CD4-positive, alpha-beta T cell (primary cell): Measurements from ENCODE around the gene SERTM1. TPM values are rescaled to one million over a fixed set of nuclear protein-coding genes. Genes with fewer than 3 reads are reported as not detected.

Experiments
- ATAC-seq: fragments of 200-7000 bp; cut with Tn5 transposase; one replicate; pipeline ENCODE4 v1.10.0; 2022; ENCODE audit warnings: mild to moderate bottlenecking; ENCODE audit not compliant: poor library complexity
- CTCF ChIA-PET: fragments of 350-600 bp; sonication (Branson Sonifier 250); formaldehyde crosslinking; loops from one replicate; lab custom pipeline; 2021; ENCODE audit warnings: antibody characterized with exemption, inconsistent platforms; lab: Charles Lee
- POLR2A ChIA-PET: fragments of 350-600 bp; sonication (Branson Sonifier 250); formaldehyde crosslinking; loops from one replicate; lab custom pipeline; 2021; ENCODE audit warnings: antibody characterized with exemption, inconsistent platforms; lab: Charles Lee
- DNase-seq, 14 experiments: peaks; one replicate each; pipeline ENCODE4 v3.0.0-alpha.2; 2013 to 2020; ENCODE audit warnings: mixed read lengths in 2 of 14
- H3K27ac ChIP-seq, 2 donors: one replicate each; pipeline versions ENCODE4 v1.5.1 to v1.7.0; 2013; ENCODE audit warnings: low read length in 2 of 2, low read depth in 1 of 2, mild to moderate bottlenecking in 1 of 2
- H3K27me3 ChIP-seq, 2 experiments: 1 replicate in 1 of 2; 2 replicates in 1 of 2; pipeline versions ENCODE4 v1.6.1 to v1.7.0; 2013; ENCODE audit warnings: low read length in 2 of 2, control low read depth in 1 of 2, mild to moderate bottlenecking in 1 of 2, moderate library complexity in 1 of 2; ENCODE audit not compliant: insufficient read depth in 2 of 2, control insufficient read depth in 1 of 2
- H3K36me3 ChIP-seq: one replicate; pipeline ENCODE4 v1.6.1; 2013; ENCODE audit warnings: low read length, control low read depth; ENCODE audit not compliant: insufficient read depth
- H3K4me1 ChIP-seq: one replicate; pipeline ENCODE4 v1.6.1; 2013; ENCODE audit warnings: low read length, control low read depth; ENCODE audit not compliant: insufficient read depth
- H3K4me3 ChIP-seq: one replicate; pipeline ENCODE4 v1.5.1; 2013; ENCODE audit warnings: mild to moderate bottlenecking, low read length, moderate library complexity
- H3K9me3 ChIP-seq, 2 experiments: 1 replicate in 1 of 2; 2 replicates in 1 of 2; pipeline versions ENCODE4 v1.6.1 to v1.7.0; 2013; ENCODE audit warnings: low read length in 2 of 2, mild to moderate bottlenecking in 2 of 2, control low read depth in 1 of 2, moderate library complexity in 1 of 2; ENCODE audit not compliant: control insufficient read depth in 1 of 2, insufficient read depth in 1 of 2
- H3K27ac Mint-ChIP-seq: one replicate; pipeline ENCODE4 v1.8.0; 2020; ENCODE audit warnings: mixed read lengths
- H3K27me3 Mint-ChIP-seq: one replicate; pipeline ENCODE4 v1.8.0; 2021; ENCODE audit warnings: mixed read lengths
- H3K36me3 Mint-ChIP-seq: one replicate; pipeline ENCODE4 v1.8.0; 2021; ENCODE audit warnings: low read depth, mixed read lengths
- H3K4me1 Mint-ChIP-seq: one replicate; pipeline ENCODE4 v1.8.0; 2021; ENCODE audit warnings: low read depth, mixed read lengths
- H3K4me3 Mint-ChIP-seq: one replicate; pipeline ENCODE4 v1.8.0; 2020; ENCODE audit warnings: mild to moderate bottlenecking, mixed read lengths
- H3K9me3 Mint-ChIP-seq: one replicate; pipeline ENCODE4 v1.8.0; 2020; ENCODE audit warnings: mixed read lengths
- CTCF ChIP-seq: fragments of 200-600 bp; IDR thresholded peaks from one replicate; pipeline ENCODE4 v1.8.0; 2022; ENCODE audit warnings: antibody characterized with exemption, mild to moderate bottlenecking
- intact Hi-C, 2 experiments: fragments of 100-400 bp; cut with DNase I in 1 of 2; cut with micrococcal nuclease in 1 of 2; formaldehyde crosslinking; loops; one replicate each; pipeline versions ENCODE4 v1.15.1 to v1.9.0; 2023 to 2025; cut with DNase I, micrococcal nuclease
- total RNA-seq, 174 experiments: library from RNA in 2 of 174; stranded (reverse) in 2 of 174; gene quantifications; one replicate each; pipeline ENCODE4 v1.2.3 and lab custom pipeline; 2021 to 2026

The SERTM1 gene
- total RNA-seq, 2 experiments from 2014 or later, result not detected

GRCh38 chr13:36715841-36716240, 42.0 kb downstream of the SERTM1 start:
- H3K9me3 Mint-ChIP-seq, result no peaks in the 10 kb centered on the region
- peaks cover 0 to 4% of the 10 kb centered on the region in 2 experiments for H3K27me3 ChIP-seq
- no peak overlapping the region for H3K4me3 ChIP-seq
- intact Hi-C loops, result no loop called here
- no peaks in the 10 kb centered on the region for H3K9me3 ChIP-seq
- no peak overlapping the region for H3K27ac Mint-ChIP-seq
- no peak overlapping the region for H3K4me3 Mint-ChIP-seq
- H3K36me3 Mint-ChIP-seq, result no peaks in the 10 kb centered on the region
- ChIA-PET POLR2A (no interaction called here), CTCF (no interaction called here)
- no peaks in the 10 kb centered on the region for H3K36me3 ChIP-seq
- no peak overlapping the region for H3K27ac ChIP-seq
- H3K4me1 Mint-ChIP-seq, result no peaks in the 10 kb centered on the region
- peaks cover 28% of the 10 kb centered on the region for H3K27me3 Mint-ChIP-seq
- no peak for DNase-seq
- H3K4me1 ChIP-seq, result no peaks in the 10 kb centered on the region
- no peak for TF ChIP-seq CTCF
- ATAC-seq, result no peak

- ChIA-PET POLR2A (no interaction called here), CTCF (no interaction called here)
- Histone ChIP-seq H3K9me3 (no peaks in the 10 kb centered on the region), H3K27ac (no peak overlapping the region), H3K4me1 (no peaks in the 10 kb centered on the region), H3K36me3 (no peaks in the 10 kb centered on the region), H3K4me3 (no peak overlapping the region), H3K27me3 (peaks cover 0 to 4% of the 10 kb centered on the region in 2 experiments)
- TF ChIP-seq CTCF, result no peak
- Mint-ChIP-seq H3K9me3 (no peaks in the 10 kb centered on the region), H3K27ac (no peak overlapping the region), H3K4me1 (no peaks in the 10 kb centered on the region), H3K4me3 (no peak overlapping the region), H3K27me3 (peaks cover 32% of the 10 kb centered on the region), H3K36me3 (no peaks in the 10 kb centered on the region)
- DNase-seq (no peak), ATAC-seq (no peak)
- intact Hi-C loops, result no loop called here
These were observed 43.2 kb downstream of the SERTM1 start for GRCh38 chr13:36717017-36717416.

GRCh38 chr13:36717966-36718545, 44.2 kb downstream of the SERTM1 start:
- POLR2A ChIA-PET, result no interaction called here
- ATAC-seq, result no peak
- no peak overlapping the region for H3K27ac Mint-ChIP-seq

More at GRCh38 chr13:36717966-36718545, 44.2 kb downstream of the SERTM1 start:
- Histone ChIP-seq H3K27me3 (peaks cover 0 to 4% of the 10 kb centered on the region in 2 experiments), H3K36me3 (no peaks in the 10 kb centered on the region), H3K4me3 (no peak overlapping the region), H3K27ac (no peak overlapping the region), H3K9me3 (no peaks in the 10 kb centered on the region), H3K4me1 (no peaks in the 10 kb centered on the region)
- H3K4me1 Mint-ChIP-seq, result no peaks in the 10 kb centered on the region
- no peak for DNase-seq
- CTCF ChIA-PET, result interaction anchor here (0.6 kb wide), 1 partner anchor 281 kb away, joined by 3 read pairs; no protein-coding TSS in a partner anchor
- H3K9me3 Mint-ChIP-seq, result no peaks in the 10 kb centered on the region
- no peaks in the 10 kb centered on the region for H3K36me3 Mint-ChIP-seq
- peaks cover 30% of the 10 kb centered on the region for H3K27me3 Mint-ChIP-seq
- intact Hi-C loops, result no loop called here
- no peak for TF ChIP-seq CTCF
- no peak overlapping the region for H3K4me3 Mint-ChIP-seq
